Naive thymus-derived CD4-positive, alpha-beta T cell (primary cell): ENCODE results near the gene FGFR3. TPM values are rescaled to one million over a fixed set of nuclear protein-coding genes. Genes with fewer than 3 reads are reported as not detected.

Experiments
- ATAC-seq: fragments of 150-1000 bp; cut with Tn5 transposase; 2 replicates; pipeline ENCODE4 v1.10.0; 2021; ENCODE audit warnings: mild to moderate bottlenecking, moderate library complexity
- CTCF ChIA-PET: fragments of 350-600 bp; sonication (Branson Sonifier 250); formaldehyde crosslinking; loops from one replicate; lab custom pipeline; 2021; ENCODE audit warnings: antibody characterized with exemption; lab: Charles Lee
- POLR2A ChIA-PET: fragments of 350-600 bp; sonication (Branson Sonifier 250); formaldehyde crosslinking; loops from one replicate; lab custom pipeline; 2021; ENCODE audit warnings: antibody characterized with exemption, inconsistent platforms; lab: Charles Lee
- DNase-seq, 9 donors: peaks; one replicate each; pipeline versions ENCODE4 v3.0.0 to v3.0.0-alpha.2; 2020 to 2022; ENCODE audit warnings: mixed read lengths in 1 of 9
- H3K27ac ChIP-seq: one replicate; pipeline ENCODE4 v1.7.0; 2013; ENCODE audit warnings: mild to moderate bottlenecking, low read depth, low read length, moderate library complexity
- H3K27me3 ChIP-seq, 2 donors: one replicate each; pipeline ENCODE4 v1.7.0; 2013; ENCODE audit warnings: low read length in 2 of 2, mild to moderate bottlenecking in 2 of 2, moderate library complexity in 2 of 2; ENCODE audit not compliant: control insufficient read depth in 2 of 2, insufficient read depth in 2 of 2
- H3K36me3 ChIP-seq, 3 experiments: 1 replicate in 2 of 3; 2 replicates in 1 of 3; pipeline ENCODE4 v1.7.0; 2013; ENCODE audit warnings: low read length in 3 of 3, mild to moderate bottlenecking in 3 of 3, moderate library complexity in 1 of 3; ENCODE audit not compliant: insufficient read depth in 3 of 3, control insufficient read depth in 2 of 3
- H3K4me1 ChIP-seq, 2 donors: one replicate each; pipeline ENCODE4 v1.7.0; 2013; ENCODE audit warnings: low read length in 2 of 2, mild to moderate bottlenecking in 2 of 2, moderate library complexity in 1 of 2; ENCODE audit not compliant: control insufficient read depth in 2 of 2, insufficient read depth in 2 of 2
- H3K4me3 ChIP-seq: 2 replicates; pipeline ENCODE4 v1.7.0; 2013; ENCODE audit warnings: mild to moderate bottlenecking, low read length
- H3K9me3 ChIP-seq, 3 experiments: 1 replicate in 2 of 3; 2 replicates in 1 of 3; pipeline ENCODE4 v1.7.0; 2013; ENCODE audit warnings: low read length in 3 of 3; ENCODE audit not compliant: control insufficient read depth in 2 of 3
- H3K27ac Mint-ChIP-seq, 9 donors: one replicate each; pipeline ENCODE4 v1.8.0; 2020 to 2022; ENCODE audit warnings: mixed read lengths in 9 of 9, mild to moderate bottlenecking in 8 of 9, moderate library complexity in 5 of 9, inconsistent platforms in 2 of 9
- H3K27me3 Mint-ChIP-seq, 5 donors: one replicate each; pipeline ENCODE4 v1.8.0; 2021 to 2022; ENCODE audit warnings: mixed read lengths in 5 of 5, mild to moderate bottlenecking in 1 of 5
- H3K36me3 Mint-ChIP-seq, 5 donors: one replicate each; pipeline ENCODE4 v1.8.0; 2020 to 2022; ENCODE audit warnings: mixed read lengths in 5 of 5, mild to moderate bottlenecking in 3 of 5, inconsistent platforms in 1 of 5
- H3K4me1 Mint-ChIP-seq, 7 donors: one replicate each; pipeline ENCODE4 v1.8.0; 2020 to 2022; ENCODE audit warnings: mixed read lengths in 7 of 7, mild to moderate bottlenecking in 3 of 7, inconsistent platforms in 1 of 7
- H3K4me3 Mint-ChIP-seq, 10 donors: one replicate each; pipeline ENCODE4 v1.8.0; 2020 to 2022; ENCODE audit warnings: mild to moderate bottlenecking in 10 of 10, mixed read lengths in 10 of 10, moderate library complexity in 6 of 10, inconsistent platforms in 2 of 10
- H3K9me3 Mint-ChIP-seq, 11 donors: one replicate each; pipeline ENCODE4 v1.8.0; 2020 to 2022; ENCODE audit warnings: mixed read lengths in 11 of 11, mild to moderate bottlenecking in 4 of 11, inconsistent platforms in 1 of 11, moderate library complexity in 1 of 11
- intact Hi-C, 2 donors: fragments of 100-400 bp; cut with micrococcal nuclease; formaldehyde crosslinking; loops; one replicate each; pipeline ENCODE4 v1.15.1; 2023
- polyA plus RNA-seq, 2 donors: library from polyadenylated mRNA; unstranded; fragments of 300-500 nt; fragmentation: Illumina TruSeq; gene quantifications; one replicate each; pipeline ENCODE4 v1.2.3, GENCODE V29; 2021
- total RNA-seq, 6 experiments: library from RNA in 5 of 6; stranded (reverse) in 5 of 6; gene quantifications; 1 replicate in 5 of 6; 2 replicates in 1 of 6; pipeline ENCODE4 v1.2.3 and lab custom pipeline; 2021 to 2026

The FGFR3 gene
- total and polyA plus RNA-seq, 7 experiments from 2014 or later: 1.0 TPM; not detected in 6

DNA sequence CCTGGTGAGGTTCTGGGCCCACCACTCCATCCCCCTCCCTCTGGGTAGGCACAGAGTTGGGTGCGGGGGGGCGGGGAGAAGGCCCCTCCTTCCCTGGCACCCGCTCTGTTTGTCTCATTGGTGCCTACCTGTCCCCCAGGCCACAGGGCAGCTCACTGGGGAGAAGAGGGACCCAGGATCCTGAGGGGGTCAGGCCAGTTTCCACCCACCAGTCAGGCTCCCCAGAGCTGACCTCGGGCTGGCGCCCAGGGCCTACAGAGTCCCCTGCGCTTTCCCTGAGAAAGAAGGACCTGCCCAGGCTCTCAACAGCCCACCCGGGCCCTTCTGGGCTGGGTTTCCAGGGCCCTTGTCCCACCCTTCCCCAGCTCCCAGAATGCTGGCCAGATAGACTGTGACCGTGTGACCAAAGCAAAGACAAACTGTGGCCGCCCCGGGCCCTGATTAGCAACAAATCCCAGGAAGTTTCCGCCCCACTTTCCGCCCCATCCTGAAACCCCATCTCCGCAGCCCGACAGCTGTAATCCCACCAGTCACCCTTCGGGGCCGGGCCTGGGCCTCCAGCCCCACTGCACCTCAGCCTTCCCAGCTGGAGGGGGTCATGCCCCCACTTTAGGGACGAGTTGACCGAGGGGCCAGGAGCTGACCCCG is 33.8 kb upstream of the FGFR3 start:
- no peak overlapping the region for H3K4me3 Mint-ChIP-seq
- no peak for ATAC-seq

DNA sequence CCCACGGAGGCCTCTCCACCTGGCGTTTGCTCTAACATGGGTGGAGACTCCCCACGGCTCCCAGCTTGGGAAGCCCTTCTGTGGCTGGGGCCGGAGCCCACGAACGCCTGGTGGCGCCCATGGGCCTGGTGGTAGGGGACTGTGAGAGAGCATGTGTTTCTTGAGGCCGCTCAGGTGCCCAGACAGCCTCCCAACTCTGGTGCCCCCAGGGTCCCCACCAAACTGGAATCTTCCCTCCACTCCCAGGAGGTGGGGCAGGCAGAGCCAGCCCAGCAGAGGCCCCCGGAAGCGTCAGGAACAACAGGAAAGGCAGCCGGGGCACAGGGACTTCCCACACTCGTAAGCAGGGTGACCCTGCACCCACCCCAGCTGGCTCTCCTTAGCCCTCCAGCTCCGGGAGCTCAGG is 33.3 kb upstream of the FGFR3 start:
- no peaks in the 10 kb centered on the region for H3K36me3 Mint-ChIP-seq
- Histone ChIP-seq H3K4me3 (no peak overlapping the region), H3K4me1 (no peaks in the 10 kb centered on the region), H3K9me3 (no peaks in the 10 kb centered on the region), H3K27me3 (no peaks in the 10 kb centered on the region), H3K36me3 (no peaks in the 10 kb centered on the region), H3K27ac (no peak overlapping the region)
- ATAC-seq (no peak), DNase-seq (no peak)
- H3K27me3 Mint-ChIP-seq: peaks cover 0 to 19% (median 10%) of the 10 kb centered on the region in 5 donors
- peak overlapping the region in 1 of 9 donors; percentile 9 for H3K27ac Mint-ChIP-seq
- ChIA-PET POLR2A (no interaction called here), CTCF (interaction anchor here (1.0 kb wide), 1 partner anchor 140 kb away, joined by 3 read pairs; no protein-coding TSS in a partner anchor)
- H3K9me3 Mint-ChIP-seq: no peaks in the 10 kb centered on the region
- peak overlapping the region in 1 of 10 donors; percentile 2 for H3K4me3 Mint-ChIP-seq
- intact Hi-C loops: no loop called here
- peaks cover 0 to 4% (median 0%) of the 10 kb centered on the region in 7 donors for H3K4me1 Mint-ChIP-seq

More for the DNA sequence above, 33.8 kb upstream of the FGFR3 start:
- CTCF ChIA-PET: interaction anchor here (1.0 kb wide), 1 partner anchor 140 kb away, joined by 3 read pairs; no protein-coding TSS in a partner anchor
- no peak for DNase-seq
- Mint-ChIP-seq H3K4me1 (peaks cover 0 to 4% (median 0%) of the 10 kb centered on the region in 7 donors), H3K27me3 (peaks cover 0 to 15% (median 10%) of the 10 kb centered on the region in 5 donors), H3K36me3 (no peaks in the 10 kb centered on the region), H3K27ac (no peak overlapping the region), H3K9me3 (no peaks in the 10 kb centered on the region)
- Histone ChIP-seq H3K27ac (no peak overlapping the region), H3K27me3 (no peaks in the 10 kb centered on the region), H3K4me3 (no peak overlapping the region), H3K4me1 (no peaks in the 10 kb centered on the region), H3K9me3 (no peaks in the 10 kb centered on the region), H3K36me3 (no peaks in the 10 kb centered on the region)
- intact Hi-C loops: no loop called here
- POLR2A ChIA-PET: no interaction called here

DNA sequence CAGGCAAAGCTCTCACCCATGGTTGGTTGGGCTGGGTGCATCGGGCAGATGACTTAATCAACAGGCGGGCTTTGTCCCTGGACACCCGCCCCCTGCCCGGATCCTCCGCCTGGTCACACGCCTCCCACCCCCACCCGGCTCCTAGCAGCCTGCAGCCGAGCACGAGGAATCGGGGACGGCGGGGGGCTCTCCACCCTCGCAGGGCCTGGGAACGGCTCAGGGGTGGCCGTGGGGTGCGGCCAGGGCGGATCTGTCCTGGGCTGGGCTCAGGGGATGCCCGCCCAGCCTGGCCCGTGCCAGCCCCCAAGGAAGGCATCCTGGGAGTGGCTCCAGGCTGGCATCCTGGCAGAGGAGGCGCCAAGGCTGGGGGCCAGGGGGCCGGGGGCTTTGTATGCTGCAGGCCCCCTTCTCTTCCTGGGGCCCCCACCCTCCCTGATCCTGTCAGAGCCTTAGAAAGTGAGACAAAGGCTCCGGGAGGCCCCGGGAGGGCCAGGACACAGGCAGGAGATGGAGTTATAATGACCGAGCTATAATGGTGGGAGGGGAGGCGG is 32.5 kb upstream of the FGFR3 start:
- Histone ChIP-seq H3K27ac (no peak overlapping the region), H3K27me3 (no peaks in the 10 kb centered on the region), H3K36me3 (no peaks in the 10 kb centered on the region), H3K4me1 (no peaks in the 10 kb centered on the region), H3K9me3 (no peaks in the 10 kb centered on the region), H3K4me3 (no peak overlapping the region)
- Mint-ChIP-seq H3K27ac (no peak overlapping the region), H3K27me3 (peaks cover 4 to 26% (median 10%) of the 10 kb centered on the region in 5 donors), H3K4me3 (no peak overlapping the region), H3K36me3 (no peaks in the 10 kb centered on the region), H3K4me1 (peaks cover 0 to 5% (median 0%) of the 10 kb centered on the region in 7 donors), H3K9me3 (no peaks in the 10 kb centered on the region)
- intact Hi-C loops: no loop called here
- ChIA-PET POLR2A (no interaction called here), CTCF (no interaction called here)
- ATAC-seq (no peak), DNase-seq (no peak)

DNA sequence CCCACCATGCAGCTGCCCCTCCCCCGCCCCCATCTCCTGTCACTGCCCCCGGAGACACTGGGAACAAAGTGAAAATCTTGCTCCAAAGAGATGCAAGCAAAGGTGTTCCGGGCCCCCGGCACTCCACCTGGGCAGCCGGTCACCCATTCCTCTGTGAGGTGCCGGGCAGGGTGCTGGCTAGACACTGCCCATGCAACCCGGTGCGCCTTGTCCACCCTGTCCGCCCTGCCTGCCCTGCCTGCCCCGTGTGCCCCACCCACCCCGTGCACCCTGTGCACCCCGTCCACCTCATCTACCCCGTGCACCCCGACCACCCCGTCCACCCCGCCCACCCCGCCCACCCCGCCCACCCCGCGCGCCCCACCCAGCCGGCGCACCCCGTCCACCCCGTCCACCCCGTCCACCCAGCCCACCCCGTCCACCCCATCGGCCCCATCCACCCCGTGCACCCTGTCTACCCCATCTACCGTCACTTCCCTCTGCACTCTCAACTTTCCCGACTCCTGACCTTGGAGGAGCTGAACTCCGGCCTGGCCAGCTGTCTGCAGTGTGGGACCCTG is 31.9 kb upstream of the FGFR3 start:
- intact Hi-C loops: no loop called here
- H3K4me1 Mint-ChIP-seq: peaks cover 0 to 6% (median 0%) of the 10 kb centered on the region in 7 donors
- H3K27ac ChIP-seq: no peak overlapping the region
- no peaks in the 10 kb centered on the region for H3K27me3 ChIP-seq
- POLR2A ChIA-PET: no interaction called here
- CTCF ChIA-PET: no interaction called here
- no peak for DNase-seq
- no peaks in the 10 kb centered on the region for H3K9me3 ChIP-seq
- no peak overlapping the region for H3K4me3 ChIP-seq
- H3K27ac Mint-ChIP-seq: no peak overlapping the region
- no peak overlapping the region for H3K4me3 Mint-ChIP-seq
- H3K36me3 ChIP-seq: no peaks in the 10 kb centered on the region
- no peaks in the 10 kb centered on the region for H3K4me1 ChIP-seq
- no peaks in the 10 kb centered on the region for H3K36me3 Mint-ChIP-seq
- H3K27me3 Mint-ChIP-seq: peaks cover 4 to 28% (median 10%) of the 10 kb centered on the region in 5 donors
- H3K9me3 Mint-ChIP-seq: no peaks in the 10 kb centered on the region
- ATAC-seq: no peak

DNA sequence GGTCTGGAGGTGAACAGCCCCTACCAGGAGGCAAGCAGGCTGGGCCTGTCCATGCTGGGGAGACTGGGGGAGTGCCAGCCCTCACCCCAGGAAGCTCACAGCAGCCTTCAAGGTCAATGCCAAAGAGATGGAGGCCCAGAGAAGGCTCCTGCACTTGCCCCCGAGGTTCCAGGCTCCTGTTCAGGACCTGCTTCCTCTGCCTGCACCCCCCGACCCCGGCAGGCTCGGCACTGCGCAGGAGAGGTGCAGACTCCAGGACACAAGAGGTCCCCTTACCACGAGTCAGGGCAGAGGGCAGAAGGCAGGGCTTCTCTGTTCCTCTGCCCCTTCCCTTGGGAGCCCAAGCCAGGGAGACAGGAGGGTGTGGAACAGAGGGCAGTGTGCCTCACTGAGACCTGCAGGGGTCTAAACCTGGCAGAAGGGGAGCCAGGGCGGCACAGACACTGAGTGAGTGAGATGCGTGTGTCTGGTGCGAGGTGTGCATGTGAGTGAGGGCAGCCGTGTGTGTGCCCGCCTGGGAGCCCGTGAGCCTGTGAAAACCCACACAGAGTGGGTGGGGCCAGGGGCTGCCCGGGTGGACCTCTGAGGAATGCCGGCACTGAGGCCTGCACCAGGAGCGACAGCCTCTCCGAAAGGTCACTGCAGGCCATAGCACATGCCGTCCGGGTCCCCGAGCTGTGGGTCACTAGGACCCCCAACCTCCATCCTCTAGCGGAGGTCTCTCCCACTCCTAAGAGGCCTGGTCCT is 30.7 kb upstream of the FGFR3 start:
- no peak overlapping the region for H3K27ac ChIP-seq

DNA sequence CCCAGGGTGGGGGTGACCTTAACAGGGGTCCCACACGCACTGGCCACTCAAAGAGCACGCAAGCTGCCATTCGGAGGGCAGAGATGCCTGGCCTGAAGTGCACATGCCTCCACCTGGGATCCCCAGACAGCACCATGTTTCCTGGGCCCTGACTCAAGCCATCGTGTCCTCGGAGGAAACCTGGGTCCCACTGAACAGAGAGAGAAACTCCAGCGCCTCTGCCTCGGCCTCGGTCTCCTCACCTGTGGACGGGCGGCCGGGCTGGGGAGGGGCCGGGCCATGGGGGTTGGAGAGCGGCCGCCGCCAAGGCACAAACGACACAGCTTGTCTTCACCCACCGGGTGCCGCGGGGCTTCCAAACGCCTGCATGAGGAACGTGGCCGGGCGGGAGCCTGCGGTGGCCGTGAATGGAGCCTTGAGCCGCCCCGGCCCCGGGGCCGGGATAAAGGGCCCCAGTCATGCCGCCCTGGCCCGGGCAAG is 30.0 kb upstream of the FGFR3 start:
- no peaks in the 10 kb centered on the region for H3K36me3 Mint-ChIP-seq
- peaks cover 4 to 31% (median 13%) of the 10 kb centered on the region in 5 donors for H3K27me3 Mint-ChIP-seq
- intact Hi-C loops: no loop called here
- Histone ChIP-seq H3K4me3 (no peak overlapping the region), H3K27ac (no peak overlapping the region), H3K9me3 (no peaks in the 10 kb centered on the region), H3K36me3 (no peaks in the 10 kb centered on the region), H3K4me1 (no peaks in the 10 kb centered on the region), H3K27me3 (no peaks in the 10 kb centered on the region)
- peaks cover 0 to 9% (median 0%) of the 10 kb centered on the region in 7 donors for H3K4me1 Mint-ChIP-seq
- no peak overlapping the region for H3K4me3 Mint-ChIP-seq
- CTCF ChIA-PET: no interaction called here
- no peaks in the 10 kb centered on the region for H3K9me3 Mint-ChIP-seq
- ATAC-seq (no peak), DNase-seq (no peak)
- no peak overlapping the region for H3K27ac Mint-ChIP-seq
- POLR2A ChIA-PET: no interaction called here

More for the DNA sequence above, 30.7 kb upstream of the FGFR3 start:
- Histone ChIP-seq H3K27me3 (no peaks in the 10 kb centered on the region), H3K36me3 (no peaks in the 10 kb centered on the region), H3K4me3 (no peak overlapping the region), H3K9me3 (no peaks in the 10 kb centered on the region), H3K4me1 (no peaks in the 10 kb centered on the region)
- ChIA-PET POLR2A (no interaction called here), CTCF (no interaction called here)
- peaks cover 4 to 28% (median 10%) of the 10 kb centered on the region in 5 donors for H3K27me3 Mint-ChIP-seq
- H3K4me1 Mint-ChIP-seq: peaks cover 0 to 6% (median 0%) of the 10 kb centered on the region in 7 donors
- intact Hi-C loops: no loop called here
- H3K4me3 Mint-ChIP-seq: no peak overlapping the region
- no peaks in the 10 kb centered on the region for H3K9me3 Mint-ChIP-seq
- DNase-seq (no peak), ATAC-seq (no peak)
- H3K27ac Mint-ChIP-seq: no peak overlapping the region
- H3K36me3 Mint-ChIP-seq: no peaks in the 10 kb centered on the region
